ENCODE data around the gene BOLA1.

Gene BOLA1

DNA sequence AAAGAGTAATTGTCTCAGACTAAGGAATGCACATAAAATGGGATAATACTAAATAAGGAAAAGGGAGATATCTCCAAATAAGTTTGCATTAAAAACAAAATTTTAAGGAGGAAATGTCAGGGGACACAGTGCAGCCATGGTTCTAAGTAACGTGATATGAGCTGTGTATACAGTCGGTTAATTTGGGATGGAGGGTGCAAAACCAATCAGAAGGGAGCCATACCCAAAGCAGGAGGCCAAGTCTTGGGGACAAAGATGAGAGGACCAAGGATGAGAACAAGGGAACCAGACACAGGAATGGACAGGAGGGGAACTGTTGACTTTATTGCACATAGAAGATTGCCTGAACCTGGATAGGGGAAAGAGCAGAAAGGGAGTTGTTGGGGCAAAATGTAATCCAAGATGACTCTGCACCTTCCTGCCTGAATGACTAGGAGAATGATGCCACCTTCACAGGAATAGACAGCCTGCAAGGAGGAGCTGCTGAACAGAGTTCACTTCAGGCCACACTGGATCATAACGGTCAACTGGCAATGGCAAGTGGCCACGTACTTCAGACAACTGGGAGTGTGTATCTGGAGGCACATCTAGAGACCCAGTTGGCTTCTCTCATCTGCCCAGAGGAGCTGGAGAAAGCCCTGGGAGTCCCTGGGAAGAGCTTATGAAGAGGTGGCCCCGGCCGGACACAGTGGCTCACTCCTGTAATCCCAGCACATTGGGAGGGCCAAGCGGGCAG lies 22.0 kb upstream of the BOLA1 start:
- no peak overlapping the region for H3K27ac ChIP-seq (ENCODE audit: extremely low read depth, low read depth, low read length)
- ChIA-PET POLR2A (no interaction called here), CTCF (no interaction called here)

DNA sequence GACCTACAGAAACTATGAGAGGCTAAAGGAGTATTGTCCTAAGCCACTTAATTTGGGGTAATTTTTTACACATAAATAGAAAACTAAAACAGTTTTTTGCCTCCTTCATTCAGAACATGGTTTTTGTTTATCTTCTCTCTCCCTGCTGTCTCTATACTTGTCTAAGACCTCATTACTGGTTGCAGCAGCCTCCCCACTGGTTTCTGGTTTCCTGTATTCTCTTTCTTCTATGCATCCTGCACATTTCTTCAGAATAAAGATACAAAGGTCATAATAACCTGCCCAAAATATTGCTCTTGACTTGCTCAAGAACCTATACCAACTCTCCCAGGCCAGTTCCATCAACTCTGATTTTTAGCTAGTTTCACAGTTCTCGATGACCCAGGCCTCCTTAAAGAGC lies 19.8 kb upstream of the BOLA1 start:
- H3K36me3 ChIP-seq (ENCODE audit: control insufficient read depth in 2 of 2, insufficient read depth in 1 of 2, low read length in 2 of 2), result no peaks in the 10 kb centered on the region
- no peaks in the 10 kb centered on the region for H3K9me3 ChIP-seq (ENCODE audit: control insufficient read depth, insufficient read depth, low read depth, low read length)
- H3K27ac ChIP-seq (ENCODE audit: extremely low read depth, low read depth, low read length), result no peak overlapping the region
- no peak overlapping the region for H3K4me3 ChIP-seq (ENCODE audit: low read depth, low read length)
- ChIA-PET CTCF (no interaction called here), POLR2A (no interaction called here)
- TF ChIP-seq ZNF701 (tag by site-specific recombination; IDR thresholded peaks at IDR 0.05), result no peak
- no peak for TF ChIP-seq FEZF1 (tag by site-specific recombination; IDR thresholded peaks at IDR 0.05)
- no peak for TF ChIP-seq ZNF174 (tag by site-specific recombination; IDR thresholded peaks at IDR 0.05)
- no peak for TF ChIP-seq WT1 (tag by site-specific recombination; IDR thresholded peaks at IDR 0.05)
- no peak for TF ChIP-seq SP3 (tag by site-specific recombination; IDR thresholded peaks at IDR 0.05)
- TF ChIP-seq, protein P1, sequence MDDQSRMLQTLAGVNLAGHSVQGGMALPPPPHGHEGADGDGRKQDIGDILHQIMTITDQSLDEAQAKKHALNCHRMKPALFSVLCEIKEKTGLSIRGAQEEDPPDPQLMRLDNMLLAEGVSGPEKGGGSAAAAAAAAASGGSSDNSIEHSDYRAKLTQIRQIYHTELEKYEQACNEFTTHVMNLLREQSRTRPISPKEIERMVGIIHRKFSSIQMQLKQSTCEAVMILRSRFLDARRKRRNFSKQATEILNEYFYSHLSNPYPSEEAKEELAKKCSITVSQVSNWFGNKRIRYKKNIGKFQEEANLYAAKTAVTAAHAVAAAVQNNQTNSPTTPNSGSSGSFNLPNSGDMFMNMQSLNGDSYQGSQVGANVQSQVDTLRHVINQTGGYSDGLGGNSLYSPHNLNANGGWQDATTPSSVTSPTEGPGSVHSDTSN (CRISPR knock-in tag; IDR thresholded peaks at IDR 0.05), result no peak
- TF ChIP-seq ZNF426 (tag by site-specific recombination; IDR thresholded peaks at IDR 0.05), result no peak
- TF ChIP-seq, protein P2, sequence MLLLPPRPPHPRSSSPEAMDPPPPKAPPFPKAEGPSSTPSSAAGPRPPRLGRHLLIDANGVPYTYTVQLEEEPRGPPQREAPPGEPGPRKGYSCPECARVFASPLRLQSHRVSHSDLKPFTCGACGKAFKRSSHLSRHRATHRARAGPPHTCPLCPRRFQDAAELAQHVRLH (tag by site-specific recombination; IDR thresholded peaks at IDR 0.05), result no peak
- TF ChIP-seq ZNF132 (tag by site-specific recombination; IDR thresholded peaks at IDR 0.05; ENCODE audit: borderline replicate concordance), result no peak
- no peak for TF ChIP-seq ZNF302 (tag by site-specific recombination; IDR thresholded peaks at IDR 0.05; ENCODE audit: low read depth)
- no peak for TF ChIP-seq ZNF747 (tag by site-specific recombination; IDR thresholded peaks at IDR 0.05)
- TF ChIP-seq, protein P3, sequence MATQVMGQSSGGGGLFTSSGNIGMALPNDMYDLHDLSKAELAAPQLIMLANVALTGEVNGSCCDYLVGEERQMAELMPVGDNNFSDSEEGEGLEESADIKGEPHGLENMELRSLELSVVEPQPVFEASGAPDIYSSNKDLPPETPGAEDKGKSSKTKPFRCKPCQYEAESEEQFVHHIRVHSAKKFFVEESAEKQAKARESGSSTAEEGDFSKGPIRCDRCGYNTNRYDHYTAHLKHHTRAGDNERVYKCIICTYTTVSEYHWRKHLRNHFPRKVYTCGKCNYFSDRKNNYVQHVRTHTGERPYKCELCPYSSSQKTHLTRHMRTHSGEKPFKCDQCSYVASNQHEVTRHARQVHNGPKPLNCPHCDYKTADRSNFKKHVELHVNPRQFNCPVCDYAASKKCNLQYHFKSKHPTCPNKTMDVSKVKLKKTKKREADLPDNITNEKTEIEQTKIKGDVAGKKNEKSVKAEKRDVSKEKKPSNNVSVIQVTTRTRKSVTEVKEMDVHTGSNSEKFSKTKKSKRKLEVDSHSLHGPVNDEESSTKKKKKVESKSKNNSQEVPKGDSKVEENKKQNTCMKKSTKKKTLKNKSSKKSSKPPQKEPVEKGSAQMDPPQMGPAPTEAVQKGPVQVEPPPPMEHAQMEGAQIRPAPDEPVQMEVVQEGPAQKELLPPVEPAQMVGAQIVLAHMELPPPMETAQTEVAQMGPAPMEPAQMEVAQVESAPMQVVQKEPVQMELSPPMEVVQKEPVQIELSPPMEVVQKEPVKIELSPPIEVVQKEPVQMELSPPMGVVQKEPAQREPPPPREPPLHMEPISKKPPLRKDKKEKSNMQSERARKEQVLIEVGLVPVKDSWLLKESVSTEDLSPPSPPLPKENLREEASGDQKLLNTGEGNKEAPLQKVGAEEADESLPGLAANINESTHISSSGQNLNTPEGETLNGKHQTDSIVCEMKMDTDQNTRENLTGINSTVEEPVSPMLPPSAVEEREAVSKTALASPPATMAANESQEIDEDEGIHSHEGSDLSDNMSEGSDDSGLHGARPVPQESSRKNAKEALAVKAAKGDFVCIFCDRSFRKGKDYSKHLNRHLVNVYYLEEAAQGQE (tag by site-specific recombination; IDR thresholded peaks at IDR 0.05), result no peak
- TF ChIP-seq ZNF350 (tag by site-specific recombination; IDR thresholded peaks at IDR 0.05), result no peak
- TF ChIP-seq ZNF341 (tag by site-specific recombination; IDR thresholded peaks at IDR 0.05; ENCODE audit: low read depth), result no peak
- H3K4me1 ChIP-seq (ENCODE audit: control insufficient read depth, insufficient read depth, low read length), result no peaks in the 10 kb centered on the region

More for the DNA sequence above, 22.0 kb upstream of the BOLA1 start:
- no peaks in the 10 kb centered on the region for H3K4me1 ChIP-seq (ENCODE audit: control insufficient read depth, insufficient read depth, low read length)
- no peaks in the 10 kb centered on the region for H3K9me3 ChIP-seq (ENCODE audit: control insufficient read depth, insufficient read depth, low read depth, low read length)
- no peaks in the 10 kb centered on the region for H3K36me3 ChIP-seq (ENCODE audit: control insufficient read depth in 2 of 2, insufficient read depth in 1 of 2, low read length in 2 of 2)
- TF ChIP-seq ZNF24 (tag by site-specific recombination; IDR thresholded peaks at IDR 0.05) (no peak), HOXD13 (CRISPR knock-in tag; IDR thresholded peaks at IDR 0.05; ENCODE audit: borderline replicate concordance) (no peak), ZFP37 (tag by site-specific recombination; IDR thresholded peaks at IDR 0.05) (no peak), SP7 (tag by site-specific recombination; IDR thresholded peaks at IDR 0.05) (no peak), ZNF549 (tag by site-specific recombination; IDR thresholded peaks at IDR 0.05) (no peak), ZNF664 (tag by site-specific recombination; IDR thresholded peaks at IDR 0.05) (no peak), ZNF311 (tag by site-specific recombination; IDR thresholded peaks at IDR 0.05; ENCODE audit: borderline replicate concordance) (no peak), TCF7L2 (IDR thresholded peaks at IDR 0.05; ENCODE audit: borderline replicate concordance, low read depth, low read length) (no peak), MZF1 (tag by site-specific recombination; IDR thresholded peaks at IDR 0.05; ENCODE audit: borderline replicate concordance) (no peak), RBAK (tag by site-specific recombination; IDR thresholded peaks at IDR 0.05) (no peak), ZNF76 (tag by site-specific recombination; IDR thresholded peaks at IDR 0.05; ENCODE audit: borderline replicate concordance, low read depth) (no peak), ZBTB48 (tag by site-specific recombination; IDR thresholded peaks at IDR 0.05) (no peak), ZNF394 (tag by site-specific recombination; IDR thresholded peaks at IDR 0.05; ENCODE audit: borderline replicate concordance) (no peak), ZSCAN5A (tag by site-specific recombination; IDR thresholded peaks at IDR 0.05) (no peak), ZNF404 (tag by site-specific recombination; IDR thresholded peaks at IDR 0.05) (no peak)
- no peak overlapping the region for H3K4me3 ChIP-seq (ENCODE audit: low read depth, low read length)

Measured in HEK293 (cell line).